Measurements from ENCODE around the gene RPL35A.

GRCh38 chr3:197953881-197954280 lies 3.9 kb downstream of the RPL35A start:
- TF ChIP-seq CTCF (IDR thresholded peaks at IDR 0.05) (no peak), EZH2 (IDR thresholded peaks at IDR 0.05; ENCODE audit: borderline replicate concordance, insufficient read depth, low read depth, low read length, poor library complexity, severe bottlenecking) (no peak)

Data from B cell (primary cell).